IMR-90 (cell line): ENCODE measurements around the gene BEGAIN. TPM values are rescaled to one million over a fixed set of nuclear protein-coding genes. Genes with fewer than 3 reads are reported as not detected.

ENCODE experiments used
- ATAC-seq: fragments of 200-7000 bp; cut with Tn5 transposase; 2 replicates; pipeline ENCODE4 v1.9.1; 2020; ENCODE audit warnings: low read depth, mild to moderate bottlenecking, moderate library complexity
- BruUV-seq: library from RNA; stranded (reverse); fragments of 400-500 nt; replicated peaks from 2 replicates; lab custom pipeline; 2021; lab: Mats Ljungman, UMichigan
- CTCF ChIA-PET: fragments of 300-600 bp; formaldehyde crosslinking; extraction: SDS; loops from one replicate; lab custom pipeline; 2021; ENCODE audit warnings: antibody characterized with exemption; lab: Yijun Ruan, JAX
- POLR2A ChIA-PET: fragments of 300-600 bp; sonication (Branson Sonifier 250); formaldehyde crosslinking; loops from one replicate; lab custom pipeline; 2022; ENCODE audit warnings: antibody characterized with exemption; ENCODE audit not compliant: unreplicated experiment; lab: Charles Lee
- DNase-seq: peaks from one replicate; pipeline ENCODE4 v3.0.0; 2013
- H2AFZ ChIP-seq: replicated peaks from 2 replicates; pipeline ENCODE3; 2013; ENCODE audit warnings: low read length, mild to moderate bottlenecking; ENCODE audit not compliant: poor library complexity
- H2AK5ac ChIP-seq: 2 replicates; pipeline ENCODE4 v1.6.1; 2013; ENCODE audit warnings: low read depth, low read length, inconsistent platforms
- H2AK9ac ChIP-seq: replicated peaks from 2 replicates; pipeline ENCODE3; 2013; ENCODE audit warnings: mild to moderate bottlenecking, low read depth, low read length, moderate library complexity; ENCODE audit not compliant: poor library complexity
- H2BK120ac ChIP-seq: 2 replicates; pipeline ENCODE4 v1.6.1; 2013; ENCODE audit warnings: low read depth, low read length, inconsistent platforms
- H2BK15ac ChIP-seq: 3 replicates; pipeline ENCODE4 v1.6.1; 2013; ENCODE audit warnings: low read depth, low read length, inconsistent platforms
- H2BK20ac ChIP-seq: 2 replicates; pipeline ENCODE4 v1.6.1; 2013; ENCODE audit warnings: low read depth, mild to moderate bottlenecking, inconsistent platforms, low read length, moderate library complexity
- H2BK5ac ChIP-seq: 2 replicates; pipeline ENCODE4 v1.6.1; 2013; ENCODE audit warnings: mild to moderate bottlenecking, low read depth, low read length, inconsistent platforms; ENCODE audit not compliant: poor library complexity, severe bottlenecking
- H3K14ac ChIP-seq: replicated peaks from 2 replicates; pipeline ENCODE4 v1.6.1; 2013; ENCODE audit warnings: low read depth, low read length, inconsistent platforms
- H3K18ac ChIP-seq: 2 replicates; pipeline ENCODE4 v1.6.1; 2013; ENCODE audit warnings: low read depth, low read length, control low read depth
- H3K23ac ChIP-seq: 2 replicates; pipeline ENCODE4 v1.6.1; 2013; ENCODE audit warnings: low read depth, low read length, inconsistent platforms
- H3K27ac ChIP-seq: 2 replicates; pipeline ENCODE4 v1.5.1; 2013; ENCODE audit warnings: mild to moderate bottlenecking, control low read depth, low read length; ENCODE audit not compliant: insufficient read depth
- H3K27me3 ChIP-seq: 2 replicates; pipeline ENCODE4 v1.6.1; 2013; ENCODE audit warnings: low read length; ENCODE audit not compliant: control insufficient read depth, insufficient read depth
- H3K36me3 ChIP-seq: 2 replicates; pipeline ENCODE4 v1.6.1; 2013; ENCODE audit warnings: low read length, mixed read lengths; ENCODE audit not compliant: control insufficient read depth, insufficient read depth
- H3K4ac ChIP-seq: 2 replicates; pipeline ENCODE4 v1.6.1; 2013; ENCODE audit warnings: low read depth, low read length, inconsistent platforms
- H3K4me1 ChIP-seq: 2 replicates; pipeline ENCODE4 v1.6.1; 2013; ENCODE audit warnings: low read length, mixed read lengths; ENCODE audit not compliant: control insufficient read depth, insufficient read depth
- H3K4me2 ChIP-seq: 2 replicates; pipeline ENCODE4 v1.6.1; 2013; ENCODE audit warnings: low read depth, mild to moderate bottlenecking, control low read depth, low read length, moderate library complexity
- H3K4me3 ChIP-seq: 2 replicates; pipeline ENCODE4 v1.5.1; 2013; ENCODE audit warnings: low read depth, mild to moderate bottlenecking, control low read depth, low read length, moderate library complexity; ENCODE audit not compliant: insufficient read depth
- H3K56ac ChIP-seq: 2 replicates; pipeline ENCODE4 v1.6.1; 2013; ENCODE audit warnings: low read length, inconsistent platforms; ENCODE audit not compliant: insufficient read depth; ENCODE audit errors: extremely low read depth
- H3K79me1 ChIP-seq, 2 experiments: 2 replicates each; pipeline ENCODE4 v1.6.1; 2013; ENCODE audit warnings: low read length in 2 of 2, inconsistent platforms in 1 of 2, low read depth in 1 of 2
- H3K9ac ChIP-seq: 2 replicates; pipeline ENCODE4 v1.6.1; 2013; ENCODE audit warnings: low read depth, low read length, control low read depth
- H3K9me1 ChIP-seq: 2 replicates; pipeline ENCODE4 v1.6.1; 2013; ENCODE audit warnings: low read length, inconsistent platforms; ENCODE audit not compliant: insufficient read depth
- H3K9me3 ChIP-seq: 2 replicates; pipeline ENCODE4 v1.6.1; 2013; ENCODE audit warnings: low read length; ENCODE audit not compliant: control insufficient read depth, insufficient read depth
- H4K20me1 ChIP-seq: 2 replicates; pipeline ENCODE4 v1.6.1; 2013; ENCODE audit warnings: low read length, inconsistent platforms; ENCODE audit not compliant: insufficient read depth
- H4K5ac ChIP-seq: 2 replicates; pipeline ENCODE4 v1.6.1; 2013; ENCODE audit warnings: mild to moderate bottlenecking, low read depth, low read length, control low read depth
- H4K8ac ChIP-seq, 2 experiments: 2 replicates each; pipeline ENCODE4 v1.6.1; 2013; ENCODE audit warnings: low read depth in 2 of 2, low read length in 2 of 2, control low read depth in 1 of 2, inconsistent platforms in 1 of 2
- H4K91ac ChIP-seq: 2 replicates; pipeline ENCODE4 v1.6.1; 2013; ENCODE audit warnings: low read depth, low read length, inconsistent platforms; ENCODE audit not compliant: insufficient read depth
- CHD1 ChIP-seq: IDR thresholded peaks from 2 replicates; pipeline ENCODE4 v1.6.1; 2012; ENCODE audit warnings: low read depth, low read length, improper control_type of control experiment
- FOS ChIP-seq: fragments of 150-350 bp; IDR thresholded peaks from 2 replicates; pipeline ENCODE4 v1.6.1; 2016; ENCODE audit warnings: low read depth, low read length
- NFE2L2 ChIP-seq: fragments of 150-350 bp; IDR thresholded peaks from 2 replicates; pipeline ENCODE4 v1.6.1; 2016; ENCODE audit warnings: low read depth, mild to moderate bottlenecking, low read length
- RAD21 ChIP-seq: IDR thresholded peaks from 2 replicates; pipeline ENCODE4 v1.6.1; 2012; ENCODE audit warnings: low read length, improper control_type of control experiment
- SMC3 ChIP-seq: fragments of 150-350 bp; IDR thresholded peaks from 2 replicates; pipeline ENCODE4 v1.6.1; 2016; ENCODE audit warnings: low read depth, mild to moderate bottlenecking, antibody characterized with exemption, low read length, moderate library complexity
- WGBS, 2 experiments: methylation state at CpG; one replicate each; pipeline versions ENCODE4 v1.1.5 to v1.1.7; 2013; ENCODE audit warnings: missing lambda C conversion rate in 2 of 2; ENCODE audit not compliant: insufficient read length in 1 of 2; ENCODE audit errors: extremely low coverage in 2 of 2; 5-methylcytosine and 5-hydroxymethylcytosine counted together
- dilution Hi-C: fragments of 300-500 bp; cut with HindIII; formaldehyde crosslinking; loops from one replicate; pipeline ENCODE4 v1.14.3; 2018; ENCODE audit warnings: low sequenced_read_pairs; ENCODE audit not compliant: unreplicated experiment
- in situ Hi-C: fragments of 300-500 bp; cut with MboI; formaldehyde crosslinking; loops from 3 replicates; pipeline ENCODE4 v1.14.3; 2019; ENCODE audit warnings: low sequenced_read_pairs, inconsistent platforms, mixed read lengths
- intact Hi-C: fragments of 100-400 bp; cut with micrococcal nuclease; formaldehyde crosslinking; loops from 2 replicates; pipeline ENCODE4 v1.10.0; 2022
- polyA plus RNA-seq, 3 experiments: library from polyadenylated mRNA; depleted of rRNA; stranded (reverse); fragments of >200 nt; gene quantifications; 2 replicates each; pipeline ENCODE4 v1.2.3, GENCODE V29; 2012; ENCODE audit warnings: low replicate concordance in 1 of 3
- total RNA-seq: library from RNA; depleted of rRNA; stranded (reverse); fragments of >200 nt; gene quantifications from 2 replicates; pipeline ENCODE4 v1.2.3, GENCODE V29; 2012

Gene BEGAIN
- total and polyA plus RNA-seq, 2 of the 4 experiments (the other 2 are of a cell fraction): 0.18 to 0.99 TPM

DNA sequence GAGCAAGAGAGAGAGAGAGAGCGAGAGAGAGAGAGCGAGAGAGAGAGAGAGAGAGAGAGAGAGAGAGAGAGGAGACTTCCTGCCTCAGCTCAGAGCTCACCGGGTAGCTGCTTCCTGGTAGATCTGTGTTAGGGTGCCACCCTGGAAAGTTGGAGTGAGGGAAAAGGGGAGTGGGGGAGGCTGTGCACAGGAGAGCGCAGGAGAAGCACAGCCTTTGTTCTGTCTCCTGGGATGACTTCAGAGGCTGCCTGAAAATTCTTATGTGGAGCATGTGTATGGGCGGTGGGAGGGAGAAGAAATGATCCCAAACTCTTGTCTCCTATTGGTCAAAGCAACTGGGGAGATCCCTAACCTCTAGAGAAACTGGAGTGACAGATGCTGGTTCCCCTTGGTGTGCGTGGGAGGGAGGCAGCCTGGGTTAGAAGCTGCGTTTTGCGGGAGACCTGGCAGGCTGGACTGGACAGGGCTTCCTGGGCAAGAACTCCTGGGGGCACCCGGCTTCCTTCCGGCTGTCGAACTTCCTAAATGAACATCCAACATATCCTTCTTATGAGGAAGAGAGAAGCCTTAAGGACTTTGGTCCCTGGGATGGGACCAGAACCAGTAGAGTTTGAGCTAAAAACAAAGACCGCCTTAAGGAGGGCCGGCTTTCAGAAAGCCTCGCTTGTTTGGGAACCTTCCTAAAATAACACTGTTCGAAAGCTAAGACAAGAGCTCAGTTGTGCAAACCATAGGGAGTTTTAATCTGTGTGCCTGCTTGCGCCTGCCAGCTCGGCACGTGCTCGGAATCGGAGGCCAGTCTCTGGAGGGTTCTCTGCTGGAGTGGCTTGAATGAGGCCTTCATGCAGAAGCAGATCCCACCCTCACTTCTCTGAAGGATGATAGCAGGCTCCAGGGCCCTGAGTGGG lies 30.4 kb upstream of the BEGAIN start:
- no peaks in the 10 kb centered on the region for H3K9me3 ChIP-seq
- no peak overlapping the region for H3K27ac ChIP-seq
- intact Hi-C loops (no loop called here), dilution Hi-C loops (no loop called here), in situ Hi-C loops (no loop called here)
- no peak overlapping the region for H2AFZ ChIP-seq
- ATAC-seq: no peak
- H3K4me2 ChIP-seq: no peak overlapping the region
- no peaks in the 10 kb centered on the region for H3K4me1 ChIP-seq
- no peak overlapping the region for H4K91ac ChIP-seq
- H4K20me1 ChIP-seq: no peaks in the 10 kb centered on the region
- H3K18ac ChIP-seq: no peak overlapping the region
- no peak overlapping the region for H4K5ac ChIP-seq
- no peak overlapping the region for H2BK120ac ChIP-seq
- BruUV-seq: no TSS peak
- H3K4ac ChIP-seq: no peak overlapping the region
- WGBS, 2 experiments: 20% methylated on average over 1 of the region's 20 CpGs; no CpG with 5 or more reads in 1 of the 2 experiments
- H2AK9ac ChIP-seq: no peak overlapping the region
- H3K23ac ChIP-seq: no peak overlapping the region
- no peak overlapping the region for H3K14ac ChIP-seq
- DNase-seq: no peak
- no peak overlapping the region for H3K56ac ChIP-seq
- CTCF ChIA-PET: interaction anchor here (1.5 kb wide), 1 partner anchor 18 kb away, joined by 5 read pairs; no protein-coding TSS in a partner anchor
- no peak overlapping the region for H3K9ac ChIP-seq
- TF ChIP-seq CHD1 (no peak), NFE2L2 (no peak), RAD21 (no peak), SMC3 (no peak), FOS (no peak)
- no peak overlapping the region for H2BK5ac ChIP-seq
- no peak overlapping the region for H2AK5ac ChIP-seq
- no peak overlapping the region for H2BK20ac ChIP-seq
- H4K8ac ChIP-seq: no peak overlapping the region
- H3K9me1 ChIP-seq: no peaks in the 10 kb centered on the region
- no peaks in the 10 kb centered on the region for H3K36me3 ChIP-seq
- H3K79me1 ChIP-seq: no peaks in the 10 kb centered on the region
- peaks cover 63% of the 10 kb centered on the region for H3K27me3 ChIP-seq
- H3K4me3 ChIP-seq: no peak overlapping the region
- POLR2A ChIA-PET: no interaction called here
- H2BK15ac ChIP-seq: no peak overlapping the region
